NOMO-1 treated with DMSO at 0.1 percent for 48 hours (cell line): ENCODE measurements around the gene CDKL1.

ENCODE experiments used
- DNase-seq: peaks from one replicate; lab custom pipeline; 2025; ENCODE audit not compliant: unreplicated experiment; lab: John Stamatoyannopoulos, UW

The CDKL1 gene

GRCh38 chr14:50288146-50288545, 108.5 kb downstream of the CDKL1 start:
- no peak for DNase-seq

- no peak for DNase-seq
Measured at GRCh38 chr14:50285861-50286260, 110.8 kb downstream of the CDKL1 start.
